SK-N-MC (cell line): Measurements from ENCODE around the gene SLC9A7.

ENCODE experiments used
- DNase-seq: peaks from one replicate; pipeline ENCODE4 v3.0.0-alpha.2; 2011; ENCODE audit warnings: low read depth, low spot score
- H3K27ac ChIP-seq: fragments of 200-600 bp; sonication (generic); 2 replicates; pipeline ENCODE4 v1.5.1; 2016; ENCODE audit warnings: mixed run types
- H3K36me3 ChIP-seq: fragments of 200-600 bp; sonication (generic); 2 replicates; pipeline ENCODE4 v1.6.1; 2017; ENCODE audit warnings: antibody characterized with exemption, low read length, mixed read lengths; ENCODE audit not compliant: insufficient read depth
- H3K4me3 ChIP-seq: fragments of 200-600 bp; sonication (generic); 2 replicates; pipeline ENCODE4 v1.5.1; 2016
- H3K9ac ChIP-seq: fragments of 200-600 bp; sonication (generic); 2 replicates; pipeline ENCODE4 v1.8.0; 2017; ENCODE audit warnings: mixed run types, mixed read lengths; ENCODE audit not compliant: insufficient read length
- H3K9me3 ChIP-seq: fragments of 200-600 bp; sonication (generic); 2 replicates; pipeline ENCODE4 v1.6.1; 2017; ENCODE audit warnings: low read depth, mild to moderate bottlenecking, antibody characterized with exemption, low read length, moderate library complexity, mixed read lengths
- EZH2 ChIP-seq: fragments of 200-600 bp; sonication (generic); IDR thresholded peaks from one replicate; pipeline ENCODE4 v1.6.1; 2017; ENCODE audit warnings: antibody characterized with exemption
- FOXP2 ChIP-seq: optimal IDR thresholded peaks from 2 replicates; pipeline ENCODE3; 2011; ENCODE audit warnings: mild to moderate bottlenecking, moderate library complexity; ENCODE audit not compliant: insufficient read depth; ENCODE audit errors: extremely low read length, control extremely low read depth
- POLR2AphosphoS5 ChIP-seq: IDR thresholded peaks from 2 replicates; pipeline ENCODE4 v1.6.1; 2012; ENCODE audit warnings: mild to moderate bottlenecking, low read depth, low read length, borderline replicate concordance

Gene SLC9A7

DNA sequence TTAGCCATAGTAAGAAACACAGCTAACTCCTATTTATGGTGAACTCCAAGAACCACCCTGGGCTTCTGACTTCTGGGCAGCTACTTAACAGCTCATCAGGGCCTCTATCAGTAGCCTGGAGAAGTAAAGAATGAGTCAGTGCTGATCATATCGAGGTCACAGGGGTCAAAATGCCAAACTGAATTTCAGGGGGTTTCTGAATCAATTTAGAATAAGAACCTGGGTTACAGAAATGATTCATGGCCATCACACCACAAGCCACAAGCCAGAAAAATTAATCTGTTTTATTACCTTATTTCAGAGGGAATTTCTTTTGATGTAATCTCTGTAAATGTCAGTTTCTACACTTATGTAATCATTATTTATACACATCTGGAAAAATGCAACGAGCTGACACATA, 121.0 kb downstream of the SLC9A7 start:
- TF ChIP-seq EZH2 (no peak), FOXP2 (no peak), POLR2AphosphoS5 (no peak)
- H3K27ac ChIP-seq, result no peak overlapping the region
- H3K4me3 ChIP-seq, result no peak overlapping the region
- H3K9ac ChIP-seq, result no peak overlapping the region
- no peaks in the 10 kb centered on the region for H3K9me3 ChIP-seq
- H3K36me3 ChIP-seq, result no peaks in the 10 kb centered on the region
- no peak for DNase-seq

DNA sequence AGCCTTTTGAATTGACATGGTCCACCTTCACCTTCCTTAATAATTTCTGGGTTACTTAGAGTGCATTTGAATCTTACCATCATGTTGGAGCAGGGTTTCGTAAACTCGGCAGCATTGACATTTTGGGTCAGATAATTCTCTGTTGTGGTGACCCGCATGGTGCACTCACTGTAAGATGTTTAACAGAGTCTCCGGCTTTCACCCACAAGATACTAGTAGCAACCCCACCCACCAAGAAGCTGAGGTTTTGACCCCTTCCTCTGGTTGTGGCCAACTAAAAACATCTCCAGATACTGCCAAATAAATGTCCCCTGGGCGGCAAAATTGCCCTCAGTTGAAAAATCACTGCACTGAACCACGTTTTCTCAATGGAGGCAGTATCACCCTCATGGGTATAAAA, 122.7 kb downstream of the SLC9A7 start:
- no peaks in the 10 kb centered on the region for H3K9me3 ChIP-seq
- H3K4me3 ChIP-seq, result no peak overlapping the region
- no peak for DNase-seq
- TF ChIP-seq POLR2AphosphoS5, result no peak
- TF ChIP-seq EZH2, result no peak
- no peak for TF ChIP-seq FOXP2
- no peak overlapping the region for H3K9ac ChIP-seq
- no peaks in the 10 kb centered on the region for H3K36me3 ChIP-seq
- no peak overlapping the region for H3K27ac ChIP-seq

DNA sequence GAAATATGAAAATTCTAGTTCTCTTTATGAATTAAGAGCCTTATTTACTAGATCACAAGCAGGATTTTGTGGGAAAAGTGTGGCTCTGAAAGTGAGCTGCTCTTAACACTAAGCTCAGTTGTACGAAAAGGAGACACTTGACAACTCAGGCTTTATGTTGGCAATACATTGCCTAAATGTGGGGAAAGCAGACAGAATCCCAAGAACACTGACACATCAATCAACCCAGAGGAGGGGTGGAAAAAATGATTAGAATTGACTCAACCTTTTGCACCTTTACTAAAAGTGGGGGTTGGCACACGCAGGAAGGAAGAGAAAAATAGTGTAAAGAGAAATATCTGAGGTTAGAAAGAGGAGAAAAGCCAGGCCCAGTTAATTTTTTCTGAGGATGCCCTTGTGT, 123.7 kb downstream of the SLC9A7 start:
- no peaks in the 10 kb centered on the region for H3K36me3 ChIP-seq
- no peak overlapping the region for H3K27ac ChIP-seq
- no peaks in the 10 kb centered on the region for H3K9me3 ChIP-seq
- no peak overlapping the region for H3K4me3 ChIP-seq
- H3K9ac ChIP-seq, result no peak overlapping the region
- TF ChIP-seq EZH2 (no peak), POLR2AphosphoS5 (no peak), FOXP2 (no peak)
- DNase-seq, result no peak

DNA sequence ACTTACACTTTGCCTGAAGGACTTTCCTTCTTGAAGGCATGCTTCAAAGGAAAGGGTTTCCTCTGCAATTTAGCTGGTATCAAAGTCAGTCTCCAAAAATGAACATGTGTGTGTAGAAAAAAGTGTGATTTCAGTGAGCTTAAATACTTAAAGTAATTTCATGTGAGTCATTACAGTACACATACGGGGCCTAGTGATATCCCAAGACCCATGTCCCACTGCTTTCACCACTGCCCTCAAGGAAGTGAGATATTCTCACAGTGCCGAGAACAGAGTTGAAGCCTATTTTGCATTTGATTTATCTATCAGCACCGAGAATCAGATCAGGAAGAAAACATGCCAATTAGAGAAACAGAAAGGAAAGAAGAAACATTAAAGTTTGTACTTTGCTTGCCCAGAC, 124.3 kb downstream of the SLC9A7 start:
- Histone ChIP-seq H3K36me3 (no peaks in the 10 kb centered on the region), H3K9ac (no peak overlapping the region), H3K27ac (no peak overlapping the region), H3K9me3 (no peaks in the 10 kb centered on the region), H3K4me3 (no peak overlapping the region)
- DNase-seq, result no peak
- TF ChIP-seq FOXP2 (no peak), POLR2AphosphoS5 (no peak), EZH2 (no peak)

DNA sequence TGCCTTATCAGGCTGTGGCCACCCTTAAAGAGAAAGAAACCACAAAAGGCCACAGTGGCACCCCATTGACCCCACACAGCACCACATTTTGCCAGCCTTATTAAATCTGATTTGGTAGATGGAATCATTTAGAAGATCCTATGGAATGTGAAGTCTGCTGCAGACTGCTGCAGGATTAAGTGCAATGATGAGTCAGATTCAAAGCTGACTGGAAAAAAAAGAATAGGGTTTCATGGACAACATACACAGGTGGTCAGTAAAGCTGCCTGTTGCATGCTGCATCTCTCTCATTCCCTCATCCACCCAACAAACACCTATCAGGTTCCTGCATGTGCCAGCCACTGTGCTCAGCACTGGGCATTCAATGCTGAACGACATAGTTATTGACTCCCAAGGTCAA, 128.8 kb downstream of the SLC9A7 start:
- no peak overlapping the region for H3K27ac ChIP-seq
- no peak for DNase-seq
- TF ChIP-seq FOXP2 (no peak), POLR2AphosphoS5 (no peak), EZH2 (no peak)

DNA sequence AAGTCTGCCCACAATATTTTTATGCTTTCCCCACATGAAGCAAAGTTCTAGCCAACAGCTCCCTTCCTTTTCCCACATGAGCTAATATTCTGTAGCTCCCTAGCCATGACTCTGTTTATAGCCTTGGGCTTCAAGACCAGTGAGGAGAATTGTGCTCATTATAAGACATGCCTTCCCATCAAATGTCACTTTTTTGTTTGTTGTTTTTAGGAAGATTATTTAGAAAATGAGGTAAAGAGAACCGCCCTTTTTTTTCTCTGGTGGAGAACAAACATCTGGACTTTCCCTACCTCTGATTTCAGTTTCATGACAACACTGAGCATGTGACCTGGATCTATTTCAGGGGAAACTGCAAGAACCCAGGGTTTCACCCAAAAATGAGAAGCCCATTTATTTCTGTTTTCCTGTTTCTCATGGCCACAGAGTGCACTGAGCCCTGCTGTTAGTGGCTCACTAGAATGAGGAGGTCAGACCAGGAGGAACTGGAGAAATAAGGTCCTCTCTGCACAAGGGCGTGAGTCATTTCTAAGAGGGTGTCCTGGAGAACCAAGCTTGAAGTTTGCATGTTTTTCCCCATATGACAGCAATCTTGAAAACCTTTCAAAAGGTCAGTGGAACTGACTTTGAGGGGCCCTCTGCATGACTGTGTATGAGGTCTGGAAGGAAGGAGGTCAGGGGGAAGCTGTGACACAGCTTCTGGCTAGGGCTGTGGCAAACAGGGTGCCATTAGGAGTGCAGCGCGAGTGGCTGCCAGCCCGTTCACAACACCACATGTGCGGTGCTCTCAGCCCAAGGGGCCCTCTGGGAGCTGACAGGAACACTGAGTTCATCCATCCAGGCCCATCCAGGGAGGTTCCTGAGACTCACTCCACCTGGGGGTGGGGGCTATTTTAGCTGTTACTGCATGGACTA, 130.2 kb downstream of the SLC9A7 start:
- DNase-seq, result no peak
- no peak for TF ChIP-seq FOXP2
- no peak for TF ChIP-seq EZH2
- TF ChIP-seq POLR2AphosphoS5, result no peak
- H3K4me3 ChIP-seq, result no peak overlapping the region
- H3K36me3 ChIP-seq, result no peaks in the 10 kb centered on the region
- H3K9me3 ChIP-seq, result no peaks in the 10 kb centered on the region
- H3K9ac ChIP-seq, result no peak overlapping the region
- no peak overlapping the region for H3K27ac ChIP-seq

More for the DNA sequence above, 128.8 kb downstream of the SLC9A7 start:
- Histone ChIP-seq H3K9me3 (no peaks in the 10 kb centered on the region), H3K36me3 (no peaks in the 10 kb centered on the region), H3K9ac (no peak overlapping the region), H3K4me3 (no peak overlapping the region)

DNA sequence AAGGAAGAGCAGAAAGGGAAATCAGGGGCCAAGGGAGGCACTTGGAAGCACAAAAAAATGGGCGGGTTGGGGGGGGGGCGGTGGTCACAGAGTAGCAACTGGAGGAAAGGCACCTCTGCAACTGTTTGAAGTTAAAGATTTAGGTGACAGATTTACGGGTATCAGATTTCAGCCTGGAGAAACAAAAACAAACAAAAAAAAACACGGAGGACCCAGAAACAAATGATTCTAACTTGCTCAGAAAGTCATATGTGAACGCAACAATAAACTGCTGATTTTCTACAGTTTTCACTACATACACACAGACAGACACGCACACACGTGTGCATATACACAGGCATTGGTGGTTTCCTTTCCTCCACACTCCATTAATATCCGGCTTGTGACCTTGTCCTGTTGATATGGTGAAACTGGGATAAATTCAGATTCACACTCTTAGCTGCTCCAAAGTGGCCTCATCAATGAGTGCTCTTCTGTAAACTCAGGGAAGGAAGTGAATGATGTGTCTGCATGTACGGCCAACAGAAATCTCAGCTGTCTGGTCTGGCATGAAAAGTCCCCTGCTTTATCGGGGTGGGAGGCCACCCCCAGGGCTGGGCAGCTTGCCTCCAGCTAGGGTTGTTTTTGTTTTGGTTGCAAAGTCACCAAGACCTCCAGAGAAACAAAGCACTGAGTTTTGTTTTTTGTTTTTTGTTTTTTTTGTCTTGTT, 131.1 kb downstream of the SLC9A7 start:
- no peak overlapping the region for H3K27ac ChIP-seq
- no peak overlapping the region for H3K9ac ChIP-seq
- TF ChIP-seq EZH2 (no peak), POLR2AphosphoS5 (no peak), FOXP2 (no peak)
- H3K9me3 ChIP-seq, result no peaks in the 10 kb centered on the region
- no peaks in the 10 kb centered on the region for H3K36me3 ChIP-seq
- no peak for DNase-seq
- H3K4me3 ChIP-seq, result no peak overlapping the region

DNA sequence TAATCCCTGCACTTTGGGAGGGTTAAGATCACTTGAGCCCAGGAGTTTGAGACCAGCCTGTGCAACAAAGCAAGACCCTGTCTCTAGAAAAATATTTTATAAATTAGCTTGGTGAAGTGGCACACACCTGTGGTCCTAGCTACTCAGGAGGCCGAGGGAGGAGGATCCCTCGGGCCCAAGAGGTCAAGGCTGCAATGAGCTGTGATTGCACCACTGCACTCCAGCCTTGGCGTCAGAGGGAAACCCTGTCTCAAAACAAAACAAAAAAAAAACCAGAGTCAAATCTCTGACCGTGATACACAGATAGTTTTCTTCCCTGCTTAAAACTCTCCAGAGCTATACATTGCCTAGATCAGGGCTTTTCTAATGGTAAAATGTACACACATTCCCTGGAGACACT, 131.9 kb downstream of the SLC9A7 start:
- Histone ChIP-seq H3K9ac (no peak overlapping the region), H3K4me3 (no peak overlapping the region), H3K27ac (no peak overlapping the region), H3K9me3 (no peaks in the 10 kb centered on the region), H3K36me3 (no peaks in the 10 kb centered on the region)
- TF ChIP-seq POLR2AphosphoS5 (no peak), EZH2 (no peak), FOXP2 (no peak)
- no peak for DNase-seq
